Activated gamma-delta T cell treated with Interleukin-2 at 50 U/mL for 16 hours (primary cell): ENCODE measurements around the gene EXOC1.

Source experiments
- DNase-seq: peaks from one replicate; pipeline ENCODE4 v3.0.0-alpha.2; 2020

Gene EXOC1

GRCh38 chr4:55854129-55854528 lies 681 bp downstream of the EXOC1 start:
- DNase-seq, result no peak

DNA sequence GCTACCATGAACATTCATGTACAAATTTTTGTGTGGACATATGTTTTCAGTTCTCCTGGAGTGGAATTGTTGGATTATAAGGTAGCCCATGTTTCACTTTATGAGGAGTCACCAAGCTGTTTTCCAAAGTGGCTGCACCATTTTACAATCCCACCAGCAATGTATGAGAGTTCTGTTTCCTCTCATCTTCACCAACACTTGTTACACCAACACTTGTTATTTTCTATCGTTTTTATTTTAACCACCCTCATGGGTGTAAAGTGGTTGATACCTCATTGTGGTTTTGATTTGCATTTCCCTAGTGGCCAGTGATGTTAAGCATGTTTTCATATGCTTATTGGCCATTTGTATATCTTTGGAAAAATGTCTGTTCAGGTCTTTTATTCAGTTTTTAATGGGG lies 4.1 kb downstream of the EXOC1 start:
- DNase-seq, result no peak

- DNase-seq, result no peak
Observed at GRCh38 chr4:55859711-55860110, 6.3 kb downstream of the EXOC1 start.

DNA sequence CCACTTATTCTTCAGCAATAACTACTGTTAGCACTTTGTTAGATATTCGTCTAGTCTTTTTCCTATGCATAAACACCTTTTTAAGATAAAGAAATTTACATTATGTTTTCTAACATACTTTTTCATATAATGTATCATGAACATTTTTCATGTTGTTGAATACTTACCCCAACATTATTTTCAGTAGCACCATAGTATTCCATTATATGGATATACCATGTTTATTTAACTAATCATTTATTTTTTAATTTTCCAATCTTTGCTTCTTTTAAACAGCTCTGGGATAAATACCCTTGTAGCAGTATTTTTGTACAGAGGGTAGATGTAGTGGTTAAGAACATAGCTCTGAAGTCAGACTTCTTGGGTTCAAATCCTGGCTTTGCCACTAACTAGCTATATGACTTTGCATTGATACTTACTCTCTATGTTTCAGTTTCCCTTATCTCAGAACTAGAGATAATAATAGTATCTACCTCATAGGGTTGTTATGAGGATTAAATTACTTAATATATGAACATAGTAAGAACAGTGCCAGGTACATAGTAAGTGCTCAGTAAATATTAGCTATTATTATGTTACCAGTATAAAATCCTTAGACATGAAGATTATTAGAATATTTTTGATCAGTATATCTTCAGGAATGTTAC lies 11.3 kb downstream of the EXOC1 start:
- DNase-seq, result no peak

GRCh38 chr4:55865228-55865806 lies 11.9 kb downstream of the EXOC1 start:
- no peak for DNase-seq

GRCh38 chr4:55866290-55866907 lies 13.0 kb downstream of the EXOC1 start:
- no peak for DNase-seq

- DNase-seq, result peak; percentile 25
Observed at GRCh38 chr4:55866973-55867574, 13.6 kb downstream of the EXOC1 start.

DNA sequence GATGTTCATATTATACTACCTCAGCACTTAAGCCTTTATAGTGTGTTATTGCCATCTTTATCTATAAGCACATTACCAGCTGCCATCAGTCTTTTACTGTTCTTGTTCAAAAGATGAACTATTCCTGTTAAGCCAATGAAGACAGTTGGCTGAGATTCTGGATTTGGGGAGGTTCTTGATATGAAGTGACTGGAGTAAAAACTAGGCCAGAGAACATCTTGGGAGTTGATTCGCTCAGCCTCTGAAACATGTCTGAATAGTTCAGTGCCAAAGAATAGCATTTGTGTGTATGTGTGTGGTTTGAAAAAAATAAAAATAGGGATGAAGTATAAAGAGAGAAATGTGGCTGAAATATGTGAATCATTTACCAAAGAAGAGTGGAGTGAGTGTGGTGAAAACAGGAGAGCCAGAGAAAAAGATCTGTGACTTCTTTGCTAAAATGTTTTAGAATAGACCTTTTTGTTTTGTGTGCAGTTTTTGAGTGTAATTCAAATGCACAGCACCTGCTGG lies 15.2 kb downstream of the EXOC1 start:
- no peak for DNase-seq

GRCh38 chr4:55871299-55871800 lies 17.9 kb downstream of the EXOC1 start:
- no peak for DNase-seq

- no peak for DNase-seq
Observed at GRCh38 chr4:55874831-55875230, 21.4 kb downstream of the EXOC1 start.

DNA sequence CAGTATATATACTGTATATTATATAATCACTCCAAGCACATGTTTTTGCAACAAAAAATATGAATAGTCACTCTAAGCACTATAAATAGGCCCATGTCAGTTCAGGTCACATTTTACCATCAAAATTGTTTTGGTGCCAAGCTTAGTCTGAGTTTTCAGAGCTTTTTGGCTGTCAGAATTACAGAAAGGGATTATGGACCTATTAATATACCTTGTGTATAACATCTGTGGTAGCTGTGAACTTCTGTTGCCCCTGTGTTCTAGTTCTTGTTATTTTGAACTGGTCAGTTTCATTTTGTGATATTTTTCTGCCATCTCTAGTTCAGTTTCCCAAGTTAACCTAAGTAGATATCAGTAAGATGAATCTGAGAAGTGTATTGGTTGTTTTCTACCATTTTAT lies 22.9 kb downstream of the EXOC1 start:
- DNase-seq, result no peak

- no peak for DNase-seq
Observed at GRCh38 chr4:55879224-55879623, 25.8 kb downstream of the EXOC1 start.

DNA sequence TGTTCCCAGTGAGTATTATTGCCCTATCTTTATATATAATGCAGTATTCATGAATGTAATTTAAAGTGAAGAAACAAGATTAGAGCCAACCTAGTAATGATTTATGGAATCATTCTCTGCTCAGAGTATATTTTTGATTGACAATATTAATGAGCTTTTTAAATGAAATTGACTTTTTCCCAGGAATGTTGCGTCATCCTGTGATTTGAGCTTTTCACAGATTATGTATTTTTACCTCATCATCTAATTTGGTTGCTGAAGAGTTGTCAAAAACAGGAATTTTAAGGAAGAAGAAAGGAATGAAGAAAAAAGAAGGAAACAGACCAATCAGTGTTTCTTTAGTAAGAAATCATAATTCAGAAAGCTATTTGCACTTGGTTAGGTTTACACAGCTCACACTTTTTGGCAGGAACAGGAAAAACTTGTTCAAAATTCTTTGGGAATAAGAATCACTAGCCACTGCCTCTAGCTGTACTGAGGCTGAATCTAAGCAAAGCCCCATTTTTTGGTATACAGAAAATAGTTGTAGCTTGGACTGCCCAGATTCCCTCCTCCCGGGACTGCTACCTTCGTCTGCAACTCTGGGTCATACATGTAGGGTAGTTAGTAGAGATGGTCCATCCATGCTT lies 27.3 kb downstream of the EXOC1 start:
- no peak for DNase-seq

GRCh38 chr4:55884093-55884850 lies 30.8 kb downstream of the EXOC1 start:
- DNase-seq, result no peak

- DNase-seq, result no peak
Observed at GRCh38 chr4:55884851-55885219, 31.4 kb downstream of the EXOC1 start.

DNA sequence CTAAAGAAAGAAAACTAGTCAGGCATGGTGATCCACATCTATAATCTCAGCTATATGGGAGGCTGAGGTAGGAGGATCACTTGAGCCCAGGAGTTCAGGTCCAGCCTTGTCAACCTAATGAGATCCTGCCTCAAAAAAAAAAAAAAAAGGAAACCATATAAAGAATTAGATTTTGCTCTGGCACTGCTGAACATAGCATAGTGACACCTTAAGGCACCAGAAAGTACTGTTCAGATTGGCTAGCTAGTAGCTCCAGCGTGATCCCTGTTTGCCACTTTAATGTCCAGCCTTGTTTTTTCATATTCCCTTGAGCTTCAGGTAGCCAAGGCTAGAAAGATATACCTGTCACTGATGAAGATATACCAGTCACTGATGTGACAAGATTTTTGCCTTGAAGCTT lies 34.1 kb downstream of the EXOC1 start:
- DNase-seq, result no peak

DNA sequence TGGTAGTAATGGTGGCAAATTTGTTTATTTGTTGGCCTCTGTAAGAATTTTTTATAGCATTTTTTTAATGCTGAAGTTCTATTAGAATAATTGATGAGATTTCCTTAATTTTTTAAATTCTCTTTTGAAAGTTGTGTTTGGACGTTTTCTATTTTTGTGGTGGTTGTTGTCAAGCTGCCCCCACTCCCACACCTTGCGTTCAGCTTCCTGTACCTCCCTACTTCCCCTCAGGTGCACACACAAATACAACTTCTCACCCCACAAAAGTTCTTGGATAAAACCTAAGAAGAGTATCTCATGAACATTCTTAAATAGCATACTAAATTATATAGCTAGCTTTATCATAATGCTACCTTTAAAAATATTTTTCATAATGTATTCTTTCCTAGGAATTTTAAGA lies 38.7 kb downstream of the EXOC1 start:
- DNase-seq, result no peak

GRCh38 chr4:55896622-55897021 lies 43.2 kb downstream of the EXOC1 start:
- no peak for DNase-seq

DNA sequence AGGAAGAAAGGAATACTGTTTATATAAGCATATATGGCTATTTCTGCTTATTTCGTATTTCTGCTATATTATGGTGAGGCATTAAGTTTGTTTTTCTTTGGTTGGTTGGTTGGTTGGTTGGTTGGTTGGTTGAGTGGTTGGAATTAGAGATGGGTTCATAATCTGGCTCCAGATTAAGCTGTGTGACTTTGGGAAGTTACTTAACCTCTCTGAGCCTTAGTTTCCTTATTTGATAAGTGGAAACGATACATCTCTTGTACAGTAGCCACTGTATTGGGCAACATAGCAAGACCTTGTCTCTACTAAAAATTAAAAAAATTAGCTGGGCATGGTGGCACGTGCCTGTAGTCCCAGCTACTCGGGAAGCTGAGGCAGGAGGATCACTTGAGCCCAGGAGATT lies 49.2 kb downstream of the EXOC1 start:
- DNase-seq, result no peak

DNA sequence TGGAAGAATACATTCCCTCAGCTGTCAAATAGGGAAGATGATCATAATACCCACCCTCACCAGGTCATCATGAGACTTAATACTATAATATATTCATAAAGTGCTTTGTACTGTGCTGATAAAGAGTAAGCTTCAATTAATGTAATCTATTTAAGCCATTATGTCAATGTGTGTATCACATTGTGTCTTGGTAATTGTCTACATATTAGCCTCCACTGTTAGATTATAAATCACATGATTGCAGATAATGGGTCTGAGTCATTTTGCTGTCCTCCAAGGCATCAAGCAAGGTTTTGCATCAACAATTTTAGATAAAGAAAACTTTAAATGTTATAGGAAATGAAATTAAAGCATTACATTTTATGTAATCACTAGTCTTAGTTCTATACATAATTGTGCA lies 50.1 kb downstream of the EXOC1 start:
- DNase-seq, result no peak

DNA sequence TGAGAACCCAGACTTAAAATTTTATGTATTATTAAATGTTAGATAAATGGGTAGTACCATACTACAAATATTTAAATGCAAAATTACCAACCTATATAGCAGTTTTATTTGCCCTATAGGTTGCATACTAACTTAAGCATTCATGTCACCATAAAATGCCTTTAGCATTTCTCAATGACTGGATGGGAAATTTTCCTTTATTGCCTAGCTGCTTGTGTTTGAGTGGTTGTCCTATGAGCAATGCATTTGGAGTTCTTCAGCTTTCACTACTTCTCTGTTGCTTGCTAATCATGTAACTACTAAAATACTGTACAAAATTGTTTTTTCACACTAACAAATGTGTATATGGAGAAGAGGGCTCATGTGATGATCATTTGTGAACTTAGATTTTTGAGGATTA lies 51.1 kb downstream of the EXOC1 start:
- DNase-seq, result no peak

- DNase-seq, result no peak
Observed at GRCh38 chr4:55906323-55906722, 52.9 kb downstream of the EXOC1 start.

GRCh38 chr4:55906989-55907388 lies 53.5 kb downstream of the EXOC1 start:
- no peak for DNase-seq
